IMR-90 (cell line): ENCODE measurements around the gene CTNNA2. TPM values are rescaled to one million over a fixed set of nuclear protein-coding genes. Genes with fewer than 3 reads are reported as not detected.

Source experiments
- ATAC-seq: fragments of 200-7000 bp; cut with Tn5 transposase; 2 replicates; pipeline ENCODE4 v1.9.1; 2020; ENCODE audit warnings: low read depth, mild to moderate bottlenecking, moderate library complexity
- BruUV-seq: library from RNA; stranded (reverse); fragments of 400-500 nt; replicated peaks from 2 replicates; lab custom pipeline; 2021; lab: Mats Ljungman, UMichigan
- CTCF ChIA-PET: fragments of 300-600 bp; formaldehyde crosslinking; extraction: SDS; loops from one replicate; lab custom pipeline; 2021; ENCODE audit warnings: antibody characterized with exemption; lab: Yijun Ruan, JAX
- POLR2A ChIA-PET: fragments of 300-600 bp; sonication (Branson Sonifier 250); formaldehyde crosslinking; loops from one replicate; lab custom pipeline; 2022; ENCODE audit warnings: antibody characterized with exemption; ENCODE audit not compliant: unreplicated experiment; lab: Charles Lee
- DNase-seq: peaks from one replicate; pipeline ENCODE4 v3.0.0; 2013
- H2AFZ ChIP-seq: replicated peaks from 2 replicates; pipeline ENCODE3; 2013; ENCODE audit warnings: low read length, mild to moderate bottlenecking; ENCODE audit not compliant: poor library complexity
- H2AK5ac ChIP-seq: 2 replicates; pipeline ENCODE4 v1.6.1; 2013; ENCODE audit warnings: low read depth, low read length, inconsistent platforms
- H2AK9ac ChIP-seq: replicated peaks from 2 replicates; pipeline ENCODE3; 2013; ENCODE audit warnings: mild to moderate bottlenecking, low read depth, low read length, moderate library complexity; ENCODE audit not compliant: poor library complexity
- H2BK120ac ChIP-seq: 2 replicates; pipeline ENCODE4 v1.6.1; 2013; ENCODE audit warnings: low read depth, low read length, inconsistent platforms
- H2BK15ac ChIP-seq: 3 replicates; pipeline ENCODE4 v1.6.1; 2013; ENCODE audit warnings: low read depth, low read length, inconsistent platforms
- H2BK20ac ChIP-seq: 2 replicates; pipeline ENCODE4 v1.6.1; 2013; ENCODE audit warnings: low read depth, mild to moderate bottlenecking, inconsistent platforms, low read length, moderate library complexity
- H2BK5ac ChIP-seq: 2 replicates; pipeline ENCODE4 v1.6.1; 2013; ENCODE audit warnings: mild to moderate bottlenecking, low read depth, low read length, inconsistent platforms; ENCODE audit not compliant: poor library complexity, severe bottlenecking
- H3K14ac ChIP-seq: replicated peaks from 2 replicates; pipeline ENCODE4 v1.6.1; 2013; ENCODE audit warnings: low read depth, low read length, inconsistent platforms
- H3K18ac ChIP-seq: 2 replicates; pipeline ENCODE4 v1.6.1; 2013; ENCODE audit warnings: low read depth, low read length, control low read depth
- H3K23ac ChIP-seq: 2 replicates; pipeline ENCODE4 v1.6.1; 2013; ENCODE audit warnings: low read depth, low read length, inconsistent platforms
- H3K27ac ChIP-seq: 2 replicates; pipeline ENCODE4 v1.5.1; 2013; ENCODE audit warnings: mild to moderate bottlenecking, control low read depth, low read length; ENCODE audit not compliant: insufficient read depth
- H3K27me3 ChIP-seq: 2 replicates; pipeline ENCODE4 v1.6.1; 2013; ENCODE audit warnings: low read length; ENCODE audit not compliant: control insufficient read depth, insufficient read depth
- H3K36me3 ChIP-seq: 2 replicates; pipeline ENCODE4 v1.6.1; 2013; ENCODE audit warnings: low read length, mixed read lengths; ENCODE audit not compliant: control insufficient read depth, insufficient read depth
- H3K4ac ChIP-seq: 2 replicates; pipeline ENCODE4 v1.6.1; 2013; ENCODE audit warnings: low read depth, low read length, inconsistent platforms
- H3K4me1 ChIP-seq: 2 replicates; pipeline ENCODE4 v1.6.1; 2013; ENCODE audit warnings: low read length, mixed read lengths; ENCODE audit not compliant: control insufficient read depth, insufficient read depth
- H3K4me2 ChIP-seq: 2 replicates; pipeline ENCODE4 v1.6.1; 2013; ENCODE audit warnings: low read depth, mild to moderate bottlenecking, control low read depth, low read length, moderate library complexity
- H3K4me3 ChIP-seq: 2 replicates; pipeline ENCODE4 v1.5.1; 2013; ENCODE audit warnings: low read depth, mild to moderate bottlenecking, control low read depth, low read length, moderate library complexity; ENCODE audit not compliant: insufficient read depth
- H3K56ac ChIP-seq: 2 replicates; pipeline ENCODE4 v1.6.1; 2013; ENCODE audit warnings: low read length, inconsistent platforms; ENCODE audit not compliant: insufficient read depth; ENCODE audit errors: extremely low read depth
- H3K79me1 ChIP-seq, 2 experiments: 2 replicates each; pipeline ENCODE4 v1.6.1; 2013; ENCODE audit warnings: low read length in 2 of 2, inconsistent platforms in 1 of 2, low read depth in 1 of 2
- H3K9ac ChIP-seq: 2 replicates; pipeline ENCODE4 v1.6.1; 2013; ENCODE audit warnings: low read depth, low read length, control low read depth
- H3K9me1 ChIP-seq: 2 replicates; pipeline ENCODE4 v1.6.1; 2013; ENCODE audit warnings: low read length, inconsistent platforms; ENCODE audit not compliant: insufficient read depth
- H3K9me3 ChIP-seq: 2 replicates; pipeline ENCODE4 v1.6.1; 2013; ENCODE audit warnings: low read length; ENCODE audit not compliant: control insufficient read depth, insufficient read depth
- H4K20me1 ChIP-seq: 2 replicates; pipeline ENCODE4 v1.6.1; 2013; ENCODE audit warnings: low read length, inconsistent platforms; ENCODE audit not compliant: insufficient read depth
- H4K5ac ChIP-seq: 2 replicates; pipeline ENCODE4 v1.6.1; 2013; ENCODE audit warnings: mild to moderate bottlenecking, low read depth, low read length, control low read depth
- H4K8ac ChIP-seq, 2 experiments: 2 replicates each; pipeline ENCODE4 v1.6.1; 2013; ENCODE audit warnings: low read depth in 2 of 2, low read length in 2 of 2, control low read depth in 1 of 2, inconsistent platforms in 1 of 2
- H4K91ac ChIP-seq: 2 replicates; pipeline ENCODE4 v1.6.1; 2013; ENCODE audit warnings: low read depth, low read length, inconsistent platforms; ENCODE audit not compliant: insufficient read depth
- BHLHE40 ChIP-seq: fragments of 150-350 bp; IDR thresholded peaks from 2 replicates; pipeline ENCODE4 v1.6.1; 2016; ENCODE audit warnings: mild to moderate bottlenecking, low read depth, low read length
- CEBPB ChIP-seq: IDR thresholded peaks from 2 replicates; pipeline ENCODE4 v1.6.1; 2012; ENCODE audit warnings: low read depth, low read length, improper control_type of control experiment
- FOS ChIP-seq: fragments of 150-350 bp; IDR thresholded peaks from 2 replicates; pipeline ENCODE4 v1.6.1; 2016; ENCODE audit warnings: low read depth, low read length
- MAFK ChIP-seq: IDR thresholded peaks from 2 replicates; pipeline ENCODE4 v1.6.1; 2012; ENCODE audit warnings: low read depth, low read length, improper control_type of control experiment
- SMC3 ChIP-seq: fragments of 150-350 bp; IDR thresholded peaks from 2 replicates; pipeline ENCODE4 v1.6.1; 2016; ENCODE audit warnings: low read depth, mild to moderate bottlenecking, antibody characterized with exemption, low read length, moderate library complexity
- dilution Hi-C: fragments of 300-500 bp; cut with HindIII; formaldehyde crosslinking; loops from one replicate; pipeline ENCODE4 v1.14.3; 2018; ENCODE audit warnings: low sequenced_read_pairs; ENCODE audit not compliant: unreplicated experiment
- in situ Hi-C: fragments of 300-500 bp; cut with MboI; formaldehyde crosslinking; loops from 3 replicates; pipeline ENCODE4 v1.14.3; 2019; ENCODE audit warnings: low sequenced_read_pairs, inconsistent platforms, mixed read lengths
- intact Hi-C: fragments of 100-400 bp; cut with micrococcal nuclease; formaldehyde crosslinking; loops from 2 replicates; pipeline ENCODE4 v1.10.0; 2022
- polyA plus RNA-seq, 3 experiments: library from polyadenylated mRNA; depleted of rRNA; stranded (reverse); fragments of >200 nt; gene quantifications; 2 replicates each; pipeline ENCODE4 v1.2.3, GENCODE V29; 2012; ENCODE audit warnings: low replicate concordance in 1 of 3
- total RNA-seq: library from RNA; depleted of rRNA; stranded (reverse); fragments of >200 nt; gene quantifications from 2 replicates; pipeline ENCODE4 v1.2.3, GENCODE V29; 2012
- TF ChIP-seq, protein P1 (sequence below): fragments of 150-350 bp; IDR thresholded peaks from 2 replicates; pipeline ENCODE4 v1.6.1; 2016; ENCODE audit warnings: low read depth, mild to moderate bottlenecking, low read length, moderate library complexity, borderline replicate concordance
- TF ChIP-seq, protein P2 (sequence below): fragments of 150-350 bp; IDR thresholded peaks from 2 replicates; pipeline ENCODE4 v1.6.1; 2017; ENCODE audit warnings: mild to moderate bottlenecking, antibody characterized with exemption, low read length, low read depth

Gene CTNNA2
- total and polyA plus RNA-seq, 2 of the 4 experiments (the other 2 are of a cell fraction): not detected

DNA sequence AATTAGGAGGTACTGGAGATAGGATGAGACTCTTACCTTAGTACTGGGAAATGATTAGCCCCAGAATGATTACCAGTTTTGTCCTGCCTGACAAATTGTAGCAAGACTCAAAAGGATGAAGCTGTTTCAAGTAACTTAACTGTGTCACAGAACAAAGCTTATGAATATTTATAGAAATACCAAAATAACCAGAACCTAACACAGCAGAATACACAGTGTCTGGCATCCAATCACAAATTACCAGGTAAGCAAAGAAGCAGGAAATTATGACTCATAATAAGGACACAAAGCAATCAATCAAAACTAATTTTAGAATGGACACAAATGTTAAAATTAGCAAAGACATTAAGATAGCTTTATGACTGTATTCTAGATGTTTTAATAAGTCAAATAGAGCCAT lies 91.9 kb downstream of the CTNNA2 start:
- in situ Hi-C loops (no loop called here), dilution Hi-C loops (no loop called here), intact Hi-C loops (no loop called here)
- Histone ChIP-seq H3K4me1 (no peaks in the 10 kb centered on the region), H3K18ac (no peak overlapping the region), H4K5ac (no peak overlapping the region), H2AK5ac (no peak overlapping the region), H2BK5ac (no peak overlapping the region), H2BK15ac (no peak overlapping the region), H4K8ac (no peak overlapping the region), H4K91ac (no peak overlapping the region), H3K4me3 (no peak overlapping the region), H3K27me3 (no peaks in the 10 kb centered on the region), H3K9ac (no peak overlapping the region), H3K4ac (no peak overlapping the region), H4K20me1 (no peaks in the 10 kb centered on the region), H3K79me1 (no peaks in the 10 kb centered on the region), H2BK20ac (no peak overlapping the region), H3K14ac (no peak overlapping the region), H2AK9ac (no peak overlapping the region), H3K9me1 (no peaks in the 10 kb centered on the region), H3K4me2 (no peak overlapping the region), H3K27ac (no peak overlapping the region), H3K23ac (no peak overlapping the region), H3K9me3 (0 out of 2 replicates have a peak, but pooled peaks cover 2% of the 10 kb centered on the region), H3K36me3 (no peaks in the 10 kb centered on the region), H2AFZ (no peak overlapping the region), H3K56ac (no peak overlapping the region), H2BK120ac (no peak overlapping the region)
- ChIA-PET POLR2A (no interaction called here), CTCF (interaction anchor here (0.6 kb wide), 1 partner anchor 24 kb away, joined by 3 read pairs; no protein-coding TSS in a partner anchor)
- TF ChIP-seq, protein P1, sequence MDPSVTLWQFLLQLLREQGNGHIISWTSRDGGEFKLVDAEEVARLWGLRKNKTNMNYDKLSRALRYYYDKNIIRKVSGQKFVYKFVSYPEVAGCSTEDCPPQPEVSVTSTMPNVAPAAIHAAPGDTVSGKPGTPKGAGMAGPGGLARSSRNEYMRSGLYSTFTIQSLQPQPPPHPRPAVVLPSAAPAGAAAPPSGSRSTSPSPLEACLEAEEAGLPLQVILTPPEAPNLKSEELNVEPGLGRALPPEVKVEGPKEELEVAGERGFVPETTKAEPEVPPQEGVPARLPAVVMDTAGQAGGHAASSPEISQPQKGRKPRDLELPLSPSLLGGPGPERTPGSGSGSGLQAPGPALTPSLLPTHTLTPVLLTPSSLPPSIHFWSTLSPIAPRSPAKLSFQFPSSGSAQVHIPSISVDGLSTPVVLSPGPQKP: no peak
- TF ChIP-seq BHLHE40 (no peak), SMC3 (no peak), CEBPB (no peak), MAFK (no peak), FOS (no peak)
- TF ChIP-seq, protein P2, sequence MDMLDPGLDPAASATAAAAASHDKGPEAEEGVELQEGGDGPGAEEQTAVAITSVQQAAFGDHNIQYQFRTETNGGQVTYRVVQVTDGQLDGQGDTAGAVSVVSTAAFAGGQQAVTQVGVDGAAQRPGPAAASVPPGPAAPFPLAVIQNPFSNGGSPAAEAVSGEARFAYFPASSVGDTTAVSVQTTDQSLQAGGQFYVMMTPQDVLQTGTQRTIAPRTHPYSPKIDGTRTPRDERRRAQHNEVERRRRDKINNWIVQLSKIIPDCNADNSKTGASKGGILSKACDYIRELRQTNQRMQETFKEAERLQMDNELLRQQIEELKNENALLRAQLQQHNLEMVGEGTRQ: no peak
- no TSS peak for BruUV-seq
- no peak for ATAC-seq
- DNase-seq: no peak
